ENCODE data around the gene FKBP1A. TPM values are rescaled to one million over a fixed set of nuclear protein-coding genes. Genes with fewer than 3 reads are reported as not detected.
A peak's percentile ranks its signal among the peaks of the same experiment; 100 is the strongest.

Gene FKBP1A
- total RNA-seq, 4 donors from 2014 or later = 78.6 to 116 (median 86.8) TPM

DNA sequence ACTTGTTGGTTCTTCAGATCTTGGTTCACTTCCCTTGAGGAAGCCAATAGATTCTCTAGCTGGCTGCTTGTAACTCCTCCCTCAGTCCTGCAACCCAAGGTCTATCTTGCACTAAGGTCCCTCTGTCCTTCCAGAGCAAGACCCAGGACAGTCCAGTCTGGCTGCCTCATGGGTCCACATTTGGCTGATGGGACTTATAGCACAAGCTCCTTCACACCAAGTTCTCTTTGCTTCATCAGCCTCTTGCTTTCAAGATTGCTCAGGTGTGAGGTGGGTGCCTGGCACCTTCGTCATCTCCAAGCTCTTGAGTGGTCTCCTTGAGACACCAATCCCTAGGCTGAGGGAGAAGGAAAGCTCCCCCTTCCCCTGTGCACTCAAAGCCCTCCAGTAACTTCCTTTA lies 45.5 kb upstream of the FKBP1A start:
- 15% methylated on average over 1 of the region's 1 CpG; no CpG with 5 or more reads in 1 of the 2 donors for WGBS, 2 donors (ENCODE audit: low coverage in 1 of 2)
- Histone ChIP-seq H3K27ac (no peak overlapping the region), H3K36me3 (peaks cover 0 to 50% of the 10 kb centered on the region in 2 donors), H3K4me1 (no peaks in the 10 kb centered on the region), H3K27me3 (no peaks in the 10 kb centered on the region), H3K9me3 (no peaks in the 10 kb centered on the region), H3K4me3 (no peak overlapping the region)
- no peak for ATAC-seq
- TF ChIP-seq POLR2AphosphoS5 (IDR thresholded peaks at IDR 0.05) = no peak
- TF ChIP-seq EP300 (IDR thresholded peaks at IDR 0.05) = no peak
- TF ChIP-seq, protein P1, sequence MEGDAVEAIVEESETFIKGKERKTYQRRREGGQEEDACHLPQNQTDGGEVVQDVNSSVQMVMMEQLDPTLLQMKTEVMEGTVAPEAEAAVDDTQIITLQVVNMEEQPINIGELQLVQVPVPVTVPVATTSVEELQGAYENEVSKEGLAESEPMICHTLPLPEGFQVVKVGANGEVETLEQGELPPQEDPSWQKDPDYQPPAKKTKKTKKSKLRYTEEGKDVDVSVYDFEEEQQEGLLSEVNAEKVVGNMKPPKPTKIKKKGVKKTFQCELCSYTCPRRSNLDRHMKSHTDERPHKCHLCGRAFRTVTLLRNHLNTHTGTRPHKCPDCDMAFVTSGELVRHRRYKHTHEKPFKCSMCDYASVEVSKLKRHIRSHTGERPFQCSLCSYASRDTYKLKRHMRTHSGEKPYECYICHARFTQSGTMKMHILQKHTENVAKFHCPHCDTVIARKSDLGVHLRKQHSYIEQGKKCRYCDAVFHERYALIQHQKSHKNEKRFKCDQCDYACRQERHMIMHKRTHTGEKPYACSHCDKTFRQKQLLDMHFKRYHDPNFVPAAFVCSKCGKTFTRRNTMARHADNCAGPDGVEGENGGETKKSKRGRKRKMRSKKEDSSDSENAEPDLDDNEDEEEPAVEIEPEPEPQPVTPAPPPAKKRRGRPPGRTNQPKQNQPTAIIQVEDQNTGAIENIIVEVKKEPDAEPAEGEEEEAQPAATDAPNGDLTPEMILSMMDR (IDR thresholded peaks at IDR 0.05) = no peak
- TF ChIP-seq POLR2A (IDR thresholded peaks at IDR 0.05) = no peak

DNA sequence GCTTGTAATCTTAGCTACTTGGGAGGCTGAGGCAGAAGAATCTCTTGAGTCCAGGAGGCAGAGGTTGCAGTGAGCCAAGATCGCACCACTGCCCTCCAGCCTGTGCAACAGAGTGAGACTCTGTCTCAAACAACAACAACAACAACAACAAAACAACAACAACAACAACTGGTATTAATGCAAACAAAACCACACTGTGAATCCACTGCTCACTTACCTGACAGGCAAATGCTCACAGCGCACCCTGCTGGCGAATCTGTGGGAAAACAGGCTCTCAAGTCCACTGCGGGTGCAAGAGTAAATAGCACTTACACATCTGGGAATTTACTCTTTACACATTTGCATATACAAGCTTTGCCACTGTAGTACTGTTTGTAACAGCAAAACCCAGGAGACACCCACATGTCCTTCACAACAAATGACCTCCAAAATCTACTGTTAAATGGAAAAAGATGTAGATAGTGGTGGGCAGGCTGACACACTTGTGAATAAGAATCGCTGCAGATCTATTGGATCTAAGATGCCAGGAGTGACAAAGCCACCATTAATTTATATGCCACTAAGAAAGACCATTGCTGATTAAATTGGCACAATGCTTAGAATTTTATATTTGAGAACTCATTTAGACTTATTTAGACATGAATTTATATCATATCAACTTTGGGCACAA lies 44.5 kb upstream of the FKBP1A start:
- 29 to 90% methylated on average over 1 to 5 of the region's 5 CpGs for WGBS, 2 donors (ENCODE audit: low coverage in 1 of 2)
- Histone ChIP-seq H3K4me1 (no peaks in the 10 kb centered on the region), H3K9me3 (no peaks in the 10 kb centered on the region), H3K36me3 (peaks cover 0 to 40% of the 10 kb centered on the region in 2 donors), H3K27ac (no peak overlapping the region), H3K4me3 (no peak overlapping the region), H3K27me3 (no peaks in the 10 kb centered on the region)
- no peak for ATAC-seq
- TF ChIP-seq EP300 (IDR thresholded peaks at IDR 0.05) = no peak
- no peak for TF ChIP-seq POLR2A (IDR thresholded peaks at IDR 0.05)
- TF ChIP-seq, protein P1 (IDR thresholded peaks at IDR 0.05) = peak; percentile 68 to 86 (median 74)
- TF ChIP-seq POLR2AphosphoS5 (IDR thresholded peaks at IDR 0.05) = no peak

DNA sequence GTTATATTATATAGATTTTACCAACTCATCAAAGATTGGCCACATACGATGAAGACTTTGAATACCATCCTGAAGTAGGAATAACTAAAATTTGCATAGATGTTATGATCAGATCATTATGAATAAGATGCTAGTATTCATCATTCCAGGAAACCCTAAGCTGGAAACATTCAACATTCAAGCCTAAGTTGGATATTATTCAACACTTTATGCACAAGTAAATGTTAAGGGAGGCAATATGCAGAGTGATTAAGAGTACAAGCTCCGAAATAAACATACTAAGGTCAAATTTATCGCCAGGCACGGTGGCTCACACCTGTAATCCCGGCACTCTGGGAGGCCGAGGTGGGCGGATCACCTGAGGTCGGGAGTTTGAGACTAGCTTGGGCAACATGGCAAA lies 43.4 kb upstream of the FKBP1A start:
- Histone ChIP-seq H3K4me3 (no peak overlapping the region), H3K27me3 (no peaks in the 10 kb centered on the region), H3K36me3 (peaks cover 0 to 29% of the 10 kb centered on the region in 2 donors), H3K27ac (no peak overlapping the region), H3K9me3 (no peaks in the 10 kb centered on the region), H3K4me1 (no peaks in the 10 kb centered on the region)
- no peak for ATAC-seq
- TF ChIP-seq, protein P1 (IDR thresholded peaks at IDR 0.05) = no peak
- TF ChIP-seq POLR2AphosphoS5 (IDR thresholded peaks at IDR 0.05) (no peak), EP300 (IDR thresholded peaks at IDR 0.05) (no peak), POLR2A (IDR thresholded peaks at IDR 0.05) (no peak)
- 82 to 89% methylated on average over 8 of the region's 8 CpGs for WGBS, 2 donors (ENCODE audit: low coverage in 1 of 2)

DNA sequence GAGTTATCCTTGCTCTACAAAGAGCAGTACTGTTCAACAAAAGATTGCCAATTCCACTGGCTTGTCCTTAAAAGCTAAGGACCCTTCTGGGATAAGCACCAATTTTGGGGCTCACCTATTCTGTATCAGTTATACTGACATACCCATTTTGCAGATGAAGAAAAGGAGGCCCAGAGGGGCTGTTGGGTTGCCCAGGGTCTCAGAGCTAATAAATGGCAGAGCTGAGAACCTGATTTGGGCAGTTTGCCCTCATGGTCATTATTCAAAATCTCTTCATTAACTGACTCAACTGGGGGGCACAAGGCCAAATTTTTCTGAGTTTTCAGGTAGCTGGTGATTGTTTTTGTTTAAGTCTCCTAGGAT lies 42.5 kb upstream of the FKBP1A start:
- TF ChIP-seq POLR2A (IDR thresholded peaks at IDR 0.05) (no peak), EP300 (IDR thresholded peaks at IDR 0.05) (no peak), POLR2AphosphoS5 (IDR thresholded peaks at IDR 0.05) (no peak)
- TF ChIP-seq, protein P1 (IDR thresholded peaks at IDR 0.05) = no peak
- H3K4me3 ChIP-seq = no peak overlapping the region
- no peak for ATAC-seq
- H3K4me1 ChIP-seq = no peaks in the 10 kb centered on the region
- H3K36me3 ChIP-seq = peaks cover 0 to 20% of the 10 kb centered on the region in 2 donors
- H3K9me3 ChIP-seq = no peaks in the 10 kb centered on the region
- H3K27me3 ChIP-seq = no peaks in the 10 kb centered on the region
- H3K27ac ChIP-seq = no peak overlapping the region

DNA sequence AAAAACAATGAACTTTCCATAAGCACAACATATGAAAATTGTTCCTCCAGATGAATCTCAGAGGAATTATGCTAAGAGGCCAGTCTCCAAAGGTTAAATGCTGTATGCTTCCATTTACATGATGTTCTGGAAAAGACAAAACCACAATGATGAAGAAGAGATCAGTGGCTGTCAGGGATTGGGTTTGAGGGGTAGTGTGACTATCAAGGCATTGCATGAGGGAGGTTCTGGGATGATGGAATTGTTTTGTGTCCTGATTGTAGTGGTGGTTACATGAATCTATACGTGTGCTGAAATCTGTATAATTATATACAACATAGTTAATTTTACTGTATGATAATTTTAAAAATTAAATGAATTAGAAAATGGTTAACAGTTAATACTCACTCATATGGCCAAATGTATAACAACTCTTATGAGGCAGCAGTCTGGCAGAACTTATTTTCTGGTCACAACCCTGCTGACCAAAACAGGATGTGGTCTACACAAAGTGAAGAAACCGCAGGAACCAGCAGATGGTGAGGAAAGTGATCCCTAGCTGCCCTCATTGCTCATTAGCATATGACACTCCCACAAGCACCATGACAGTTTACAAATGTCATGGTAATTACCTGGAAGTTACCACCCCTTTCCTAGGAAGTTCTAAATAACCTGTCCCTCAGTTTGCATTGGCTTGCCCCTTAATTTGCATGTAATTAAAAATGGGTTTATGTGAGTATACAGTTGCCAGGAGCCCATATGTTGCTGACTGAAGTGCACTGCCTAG lies 41.9 kb upstream of the FKBP1A start:
- no peaks in the 10 kb centered on the region for H3K4me1 ChIP-seq
- no peak for ATAC-seq

More for the DNA sequence above, 41.9 kb upstream of the FKBP1A start:
- no peaks in the 10 kb centered on the region for H3K9me3 ChIP-seq
- H3K4me3 ChIP-seq = no peak overlapping the region
- TF ChIP-seq, protein P1 (IDR thresholded peaks at IDR 0.05) = no peak
- 61 to 83% methylated on average over 2 of the region's 2 CpGs for WGBS, 2 donors (ENCODE audit: low coverage in 1 of 2)
- peaks cover 0 to 14% of the 10 kb centered on the region in 2 donors for H3K36me3 ChIP-seq
- H3K27me3 ChIP-seq = no peaks in the 10 kb centered on the region
- H3K27ac ChIP-seq = no peak overlapping the region

All from gastroesophageal sphincter (tissue), 4 donors.